A673 (cell line): ENCODE results near the gene SH3BP5L. TPM values are rescaled to one million over a fixed set of nuclear protein-coding genes. Genes with fewer than 3 reads are reported as not detected.

Source experiments
- BruUV-seq: library from RNA; stranded (reverse); fragments of 400-500 nt; replicated peaks from 2 replicates; lab custom pipeline; 2021; lab: Mats Ljungman, UMichigan
- CTCF ChIA-PET: fragments of 300-600 bp; sonication (Branson Sonifier 250); formaldehyde crosslinking; loops from one replicate; lab custom pipeline; 2022; ENCODE audit warnings: antibody characterized with exemption; lab: Charles Lee
- POLR2A ChIA-PET: fragments of 300-600 bp; sonication (Branson Sonifier 250); formaldehyde crosslinking; loops from one replicate; lab custom pipeline; 2022; ENCODE audit warnings: antibody characterized with exemption; ENCODE audit not compliant: low non-redundant PET; lab: Charles Lee
- DNase-seq: peaks from one replicate; pipeline ENCODE4 v3.0.0-alpha.2; 2015; ENCODE audit warnings: low spot score
- H3K27ac ChIP-seq: fragments of 200-600 bp; sonication (generic); 2 replicates; pipeline ENCODE4 v1.5.1; 2016; ENCODE audit warnings: mixed run types, low read depth, mild to moderate bottlenecking, mixed read lengths, antibody characterized with exemption, low read length; ENCODE audit not compliant: poor library complexity, severe bottlenecking
- H3K27me3 ChIP-seq: fragments of 200-600 bp; sonication (generic); replicated peaks from 2 replicates; pipeline ENCODE4 v1.6.1; 2017; ENCODE audit warnings: mixed run types, low read depth, mild to moderate bottlenecking, mixed read lengths, antibody characterized with exemption, low read length; ENCODE audit not compliant: insufficient read depth, poor library complexity
- H3K36me3 ChIP-seq: fragments of 200-600 bp; sonication (generic); 2 replicates; pipeline ENCODE4 v1.6.1; 2016; ENCODE audit warnings: mixed run types, mild to moderate bottlenecking, mixed read lengths, antibody characterized with exemption, low read length; ENCODE audit not compliant: insufficient read depth, poor library complexity, severe bottlenecking
- H3K4me1 ChIP-seq: fragments of 200-600 bp; sonication (generic); 2 replicates; pipeline ENCODE4 v1.6.1; 2017; ENCODE audit warnings: mixed run types, mild to moderate bottlenecking, mixed read lengths, antibody characterized with exemption, low read length; ENCODE audit not compliant: insufficient read depth, poor library complexity, severe bottlenecking
- H3K4me3 ChIP-seq: fragments of 200-600 bp; sonication (generic); 2 replicates; pipeline ENCODE4 v1.5.1; 2016; ENCODE audit warnings: low read depth, mixed run types, mild to moderate bottlenecking, mixed read lengths, low read length; ENCODE audit not compliant: poor library complexity, severe bottlenecking
- H3K9me3 ChIP-seq: fragments of 200-600 bp; sonication (generic); 2 replicates; pipeline ENCODE4 v1.6.1; 2016; ENCODE audit warnings: mixed run types, low read depth, mild to moderate bottlenecking, mixed read lengths, antibody characterized with exemption, low read length; ENCODE audit not compliant: poor library complexity, severe bottlenecking
- CTCF ChIP-seq: fragments of 300-800, 200-600 bp; sonication (generic); conservative IDR thresholded peaks from 2 replicates; pipeline ENCODE4 v1.5.1; 2017; ENCODE audit warnings: low read depth, mild to moderate bottlenecking, antibody characterized with exemption, low read length, moderate library complexity, mixed read lengths
- EZH2 ChIP-seq: fragments of 200-600 bp; sonication (generic); IDR thresholded peaks from 2 replicates; pipeline ENCODE4 v1.6.1; 2017; ENCODE audit warnings: borderline replicate concordance, low read depth, mild to moderate bottlenecking, mixed read lengths, antibody characterized with exemption, low read length; ENCODE audit not compliant: poor library complexity, severe bottlenecking
- intact Hi-C: fragments of 100-400 bp; cut with micrococcal nuclease; formaldehyde crosslinking; loops from one replicate; pipeline ENCODE4 v1.10.0; 2022; ENCODE audit not compliant: unreplicated experiment
- total RNA-seq: library from RNA; stranded (reverse); gene quantifications from 2 replicates; pipeline ENCODE4 v1.2.3, GENCODE V29; 2021

SH3BP5L gene
- total RNA-seq, 1 experiment from 2014 or later: 28.6 TPM

GRCh38 chr1:248853663-248854375 lies 28.1 kb upstream of the SH3BP5L start:
- H3K27me3 ChIP-seq: no peaks in the 10 kb centered on the region
- no peaks in the 10 kb centered on the region for H3K9me3 ChIP-seq
- TF ChIP-seq CTCF (no peak), EZH2 (no peak)
- no peak overlapping the region for H3K4me3 ChIP-seq
- H3K36me3 ChIP-seq: peaks cover 56% of the 10 kb centered on the region
- ChIA-PET CTCF (no interaction called here), POLR2A (no interaction called here)
- DNase-seq: no peak
- intact Hi-C loops: no loop called here
- no peak overlapping the region for H3K27ac ChIP-seq
- BruUV-seq: no TSS peak
- H3K4me1 ChIP-seq: peaks cover 17% of the 10 kb centered on the region

GRCh38 chr1:248852481-248853405 lies 27.0 kb upstream of the SH3BP5L start:
- Histone ChIP-seq H3K9me3 (no peaks in the 10 kb centered on the region), H3K4me1 (peaks cover 7% of the 10 kb centered on the region), H3K27me3 (no peaks in the 10 kb centered on the region), H3K27ac (no peak overlapping the region), H3K4me3 (no peak overlapping the region), H3K36me3 (peaks cover 58% of the 10 kb centered on the region)
- intact Hi-C loops: no loop called here
- POLR2A ChIA-PET: no interaction called here
- no peak for DNase-seq
- TF ChIP-seq CTCF (no peak), EZH2 (no peak)
- CTCF ChIA-PET: no interaction called here
- no TSS peak for BruUV-seq

- no TSS peak for BruUV-seq
- Histone ChIP-seq H3K9me3 (no peaks in the 10 kb centered on the region), H3K4me3 (no peak overlapping the region), H3K4me1 (no peaks in the 10 kb centered on the region), H3K27ac (no peak overlapping the region), H3K36me3 (peaks cover 61% of the 10 kb centered on the region), H3K27me3 (no peaks in the 10 kb centered on the region)
- ChIA-PET CTCF (no interaction called here), POLR2A (no interaction called here)
- no peak for DNase-seq
- TF ChIP-seq EZH2 (no peak), CTCF (no peak)
- intact Hi-C loops: no loop called here
Observed at GRCh38 chr1:248851390-248851789, 25.7 kb upstream of the SH3BP5L start.
